Measurements from ENCODE around the gene ACSBG1. TPM values are rescaled to one million over a fixed set of nuclear protein-coding genes. Genes with fewer than 3 reads are reported as not detected.

ACSBG1 gene
- 1.6 TPM for total RNA-seq

- DNase-seq (ENCODE audit: low spot score), result no peak
Measured at GRCh38 chr15:78234515-78235040, at the start of gene ACSBG1. ACSBG1 (minus strand) TSS chr15:78234565; CDS start chr15:78234501, 64 bp downstream.

- DNase-seq (ENCODE audit: low spot score), result no peak
Measured at GRCh38 chr15:78282324-78282723, 48.0 kb upstream of the ACSBG1 start.

- DNase-seq (ENCODE audit: low spot score), result no peak
Measured at GRCh38 chr15:78280319-78281072, 46.1 kb upstream of the ACSBG1 start.

GRCh38 chr15:78276064-78276943 is 41.9 kb upstream of the ACSBG1 start:
- no peak for DNase-seq (ENCODE audit: low spot score)

- no peak for DNase-seq (ENCODE audit: low spot score)
Measured at GRCh38 chr15:78274994-78275393, 40.6 kb upstream of the ACSBG1 start.

- DNase-seq (ENCODE audit: low spot score), result no peak
Measured at GRCh38 chr15:78272776-78273175, 38.4 kb upstream of the ACSBG1 start.

- no peak for DNase-seq (ENCODE audit: low spot score)
Measured at GRCh38 chr15:78272316-78272715, 38.0 kb upstream of the ACSBG1 start.

- no peak for DNase-seq (ENCODE audit: low spot score)
Measured at GRCh38 chr15:78266806-78267205, 32.4 kb upstream of the ACSBG1 start.

- DNase-seq (ENCODE audit: low spot score), result no peak
Measured at GRCh38 chr15:78266229-78266628, 31.9 kb upstream of the ACSBG1 start.

GRCh38 chr15:78265752-78266224 is 31.4 kb upstream of the ACSBG1 start:
- DNase-seq (ENCODE audit: low spot score), result no peak

- DNase-seq (ENCODE audit: low spot score), result no peak
Measured at GRCh38 chr15:78265137-78265460, 30.7 kb upstream of the ACSBG1 start.

GRCh38 chr15:78264304-78265136 is 30.2 kb upstream of the ACSBG1 start, which contains the start of gene DNAJA4:
DNAJA4 (plus strand) TSS chr15:78264562; CDS start chr15:78264764, 202 bp downstream.
- peak; percentile 60 for DNase-seq (ENCODE audit: low spot score)

GRCh38 chr15:78263907-78264303 is 29.5 kb upstream of the ACSBG1 start:
- peak; percentile 56 for DNase-seq (ENCODE audit: low spot score)

- no peak for DNase-seq (ENCODE audit: low spot score)
Measured at GRCh38 chr15:78263351-78263781, 29.0 kb upstream of the ACSBG1 start.

GRCh38 chr15:78261062-78261461 is 26.7 kb upstream of the ACSBG1 start:
- DNase-seq (ENCODE audit: low spot score), result no peak

GRCh38 chr15:78260489-78260888 is 26.1 kb upstream of the ACSBG1 start:
- DNase-seq (ENCODE audit: low spot score), result no peak

- DNase-seq (ENCODE audit: low spot score), result no peak
Measured at GRCh38 chr15:78259232-78259631, 24.9 kb upstream of the ACSBG1 start.

GRCh38 chr15:78257681-78258080 is 23.3 kb upstream of the ACSBG1 start:
- no peak for DNase-seq (ENCODE audit: low spot score)

GRCh38 chr15:78256044-78256437 is 21.7 kb upstream of the ACSBG1 start:
- no peak for DNase-seq (ENCODE audit: low spot score)

- DNase-seq (ENCODE audit: low spot score), result no peak
Measured at GRCh38 chr15:78255421-78256043, 21.2 kb upstream of the ACSBG1 start.

- no peak for DNase-seq (ENCODE audit: low spot score)
Measured at GRCh38 chr15:78251136-78251535, 16.8 kb upstream of the ACSBG1 start.

All from ureter (tissue), 1 donor.